ENCODE results near the gene CEMIP. TPM values are rescaled to one million over a fixed set of nuclear protein-coding genes. Genes with fewer than 3 reads are reported as not detected.
A peak's percentile ranks its signal among the peaks of the same experiment; 100 is the strongest.

Gene CEMIP, protein sequence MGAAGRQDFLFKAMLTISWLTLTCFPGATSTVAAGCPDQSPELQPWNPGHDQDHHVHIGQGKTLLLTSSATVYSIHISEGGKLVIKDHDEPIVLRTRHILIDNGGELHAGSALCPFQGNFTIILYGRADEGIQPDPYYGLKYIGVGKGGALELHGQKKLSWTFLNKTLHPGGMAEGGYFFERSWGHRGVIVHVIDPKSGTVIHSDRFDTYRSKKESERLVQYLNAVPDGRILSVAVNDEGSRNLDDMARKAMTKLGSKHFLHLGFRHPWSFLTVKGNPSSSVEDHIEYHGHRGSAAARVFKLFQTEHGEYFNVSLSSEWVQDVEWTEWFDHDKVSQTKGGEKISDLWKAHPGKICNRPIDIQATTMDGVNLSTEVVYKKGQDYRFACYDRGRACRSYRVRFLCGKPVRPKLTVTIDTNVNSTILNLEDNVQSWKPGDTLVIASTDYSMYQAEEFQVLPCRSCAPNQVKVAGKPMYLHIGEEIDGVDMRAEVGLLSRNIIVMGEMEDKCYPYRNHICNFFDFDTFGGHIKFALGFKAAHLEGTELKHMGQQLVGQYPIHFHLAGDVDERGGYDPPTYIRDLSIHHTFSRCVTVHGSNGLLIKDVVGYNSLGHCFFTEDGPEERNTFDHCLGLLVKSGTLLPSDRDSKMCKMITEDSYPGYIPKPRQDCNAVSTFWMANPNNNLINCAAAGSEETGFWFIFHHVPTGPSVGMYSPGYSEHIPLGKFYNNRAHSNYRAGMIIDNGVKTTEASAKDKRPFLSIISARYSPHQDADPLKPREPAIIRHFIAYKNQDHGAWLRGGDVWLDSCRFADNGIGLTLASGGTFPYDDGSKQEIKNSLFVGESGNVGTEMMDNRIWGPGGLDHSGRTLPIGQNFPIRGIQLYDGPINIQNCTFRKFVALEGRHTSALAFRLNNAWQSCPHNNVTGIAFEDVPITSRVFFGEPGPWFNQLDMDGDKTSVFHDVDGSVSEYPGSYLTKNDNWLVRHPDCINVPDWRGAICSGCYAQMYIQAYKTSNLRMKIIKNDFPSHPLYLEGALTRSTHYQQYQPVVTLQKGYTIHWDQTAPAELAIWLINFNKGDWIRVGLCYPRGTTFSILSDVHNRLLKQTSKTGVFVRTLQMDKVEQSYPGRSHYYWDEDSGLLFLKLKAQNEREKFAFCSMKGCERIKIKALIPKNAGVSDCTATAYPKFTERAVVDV (N-terminal part only)
- total RNA-seq: 10 to 100 TPM; 12.4 to 31.8 TPM
- 10 to 100 TPM; 13.9 to 31.3 (median 27.4) TPM for polyA plus RNA-seq (ENCODE audit: insufficient read length in 6 of 6)
- long read RNA-seq, donor 1, partial matches to known transcripts: 260 of 260 reads
- long read RNA-seq, donor 1, other reads (novel, unspliced or antisense): 0 of 260 reads
- long read RNA-seq, donor 2, full-length matches to known transcripts: 1 of 1 reads
- long read RNA-seq, donor 2, partial matches to known transcripts: 0 of 1 reads
- long read RNA-seq, donor 2, other reads (novel, unspliced or antisense): 0 of 1 reads
- long read RNA-seq, donor 3, full-length matches to known transcripts: 1 of 90 reads
- long read RNA-seq, donor 3, partial matches to known transcripts: 10 of 90 reads
- long read RNA-seq, donor 3, other reads (novel, unspliced or antisense): 79 of 90 reads
- long read RNA-seq, donor 4, partial matches to known transcripts: 1 of 4 reads
- long read RNA-seq, donor 4, other reads (novel, unspliced or antisense): 3 of 4 reads
- long read RNA-seq, donor 5, partial matches to known transcripts: 119 of 120 reads
- long read RNA-seq, donor 5, other reads (novel, unspliced or antisense): 0 of 120 reads
- long read RNA-seq, donor 6: 0 reads
- long read RNA-seq, donor 7, full-length matches to known transcripts: 1 of 1 reads
- long read RNA-seq, donor 7, partial matches to known transcripts: 0 of 1 reads
- long read RNA-seq, donor 7, other reads (novel, unspliced or antisense): 0 of 1 reads
- long read RNA-seq, donor 8, partial matches to known transcripts: 151 of 151 reads
- long read RNA-seq, donor 8, other reads (novel, unspliced or antisense): 0 of 151 reads
- long read RNA-seq, donor 9: 0 reads
- long read RNA-seq, donor 10, partial matches to known transcripts: 0 of 4 reads
- long read RNA-seq, donor 10, other reads (novel, unspliced or antisense): 4 of 4 reads
- long read RNA-seq, donor 11: 0 reads
- long read RNA-seq, donor 12, full-length matches to known transcripts: 3 of 99 reads
- long read RNA-seq, donor 12, partial matches to known transcripts: 96 of 99 reads
- long read RNA-seq, donor 12, other reads (novel, unspliced or antisense): 0 of 99 reads

GRCh38 chr15:80778964-80779657, at the start of gene CEMIP:
TSS of gene CEMIP (plus strand) at chr15:80779370. CDS start at chr15:80873880, 94,510 bp downstream.
- H3K4me1 ChIP-seq: peaks cover 19 to 46% of the 10 kb centered on the region in 2 donors
- peaks cover 12 to 54% of the 10 kb centered on the region in 2 donors for H3K27me3 ChIP-seq
- DNase-seq (peak; percentile 70 to 91 (median 81)), ATAC-seq (peak; percentile 93)
- H3K36me3 ChIP-seq: no peaks in the 10 kb centered on the region
- TF ChIP-seq, protein P1, sequence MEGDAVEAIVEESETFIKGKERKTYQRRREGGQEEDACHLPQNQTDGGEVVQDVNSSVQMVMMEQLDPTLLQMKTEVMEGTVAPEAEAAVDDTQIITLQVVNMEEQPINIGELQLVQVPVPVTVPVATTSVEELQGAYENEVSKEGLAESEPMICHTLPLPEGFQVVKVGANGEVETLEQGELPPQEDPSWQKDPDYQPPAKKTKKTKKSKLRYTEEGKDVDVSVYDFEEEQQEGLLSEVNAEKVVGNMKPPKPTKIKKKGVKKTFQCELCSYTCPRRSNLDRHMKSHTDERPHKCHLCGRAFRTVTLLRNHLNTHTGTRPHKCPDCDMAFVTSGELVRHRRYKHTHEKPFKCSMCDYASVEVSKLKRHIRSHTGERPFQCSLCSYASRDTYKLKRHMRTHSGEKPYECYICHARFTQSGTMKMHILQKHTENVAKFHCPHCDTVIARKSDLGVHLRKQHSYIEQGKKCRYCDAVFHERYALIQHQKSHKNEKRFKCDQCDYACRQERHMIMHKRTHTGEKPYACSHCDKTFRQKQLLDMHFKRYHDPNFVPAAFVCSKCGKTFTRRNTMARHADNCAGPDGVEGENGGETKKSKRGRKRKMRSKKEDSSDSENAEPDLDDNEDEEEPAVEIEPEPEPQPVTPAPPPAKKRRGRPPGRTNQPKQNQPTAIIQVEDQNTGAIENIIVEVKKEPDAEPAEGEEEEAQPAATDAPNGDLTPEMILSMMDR (IDR thresholded peaks at IDR 0.05): peak; percentile 80 to 92
- H3K27ac ChIP-seq: no peak within 1 kb of the TSS
- H3K9me3 ChIP-seq: no peaks in the 10 kb centered on the region
- intact Hi-C loops (cut with DNase I): loop anchor here in 1 of 2 donors (5.0 kb wide), 3 partner anchors 188 to 317 kb away; no protein-coding TSS in a partner anchor
- H3K4me3 ChIP-seq: peak within 1 kb of the TSS; percentile 40 to 52

GRCh38 chr15:80730387-80730786, 48.8 kb upstream of the CEMIP start:
- no peak for ATAC-seq

GRCh38 chr15:80730926-80731325, 48.2 kb upstream of the CEMIP start:
- H3K36me3 ChIP-seq: no peaks in the 10 kb centered on the region
- DNase-seq: no peak
- H3K27me3 ChIP-seq: no peaks in the 10 kb centered on the region
- no peak overlapping the region for H3K27ac ChIP-seq
- H3K9me3 ChIP-seq: no peaks in the 10 kb centered on the region
- ATAC-seq: no peak
- TF ChIP-seq, protein P1 (IDR thresholded peaks at IDR 0.05): no peak
- no peak overlapping the region for H3K4me3 ChIP-seq
- intact Hi-C loops (cut with DNase I): no loop called here
- H3K4me1 ChIP-seq: peaks cover 0 to 18% of the 10 kb centered on the region in 2 donors

More at GRCh38 chr15:80730387-80730786, 48.8 kb upstream of the CEMIP start:
- Histone ChIP-seq H3K4me1 (peaks cover 0 to 18% of the 10 kb centered on the region in 2 donors), H3K27me3 (no peaks in the 10 kb centered on the region), H3K27ac (no peak overlapping the region), H3K4me3 (no peak overlapping the region), H3K9me3 (no peaks in the 10 kb centered on the region), H3K36me3 (no peaks in the 10 kb centered on the region)
- DNase-seq: no peak
- intact Hi-C loops (cut with DNase I): no loop called here
- TF ChIP-seq, protein P1 (IDR thresholded peaks at IDR 0.05): no peak

Data from left lung (tissue), 14 donors.